Hematopoietic multipotent progenitor cell treated with erythropoietin and hydrocortisone succinate and interleukin-3 and kit ligand, for 8 days (in vitro differentiated cells): Measurements from ENCODE around the gene TMEM248.
"Not testable (repeated sequence)": the region's sequence is repeated elsewhere in the genome, so short reads cannot be mapped to it uniquely, and the experiment has no call there.

Source experiments
- DNase-seq: peaks from one replicate; pipeline ENCODE4 v3.0.0-alpha.2; 2015

TMEM248 gene

DNA sequence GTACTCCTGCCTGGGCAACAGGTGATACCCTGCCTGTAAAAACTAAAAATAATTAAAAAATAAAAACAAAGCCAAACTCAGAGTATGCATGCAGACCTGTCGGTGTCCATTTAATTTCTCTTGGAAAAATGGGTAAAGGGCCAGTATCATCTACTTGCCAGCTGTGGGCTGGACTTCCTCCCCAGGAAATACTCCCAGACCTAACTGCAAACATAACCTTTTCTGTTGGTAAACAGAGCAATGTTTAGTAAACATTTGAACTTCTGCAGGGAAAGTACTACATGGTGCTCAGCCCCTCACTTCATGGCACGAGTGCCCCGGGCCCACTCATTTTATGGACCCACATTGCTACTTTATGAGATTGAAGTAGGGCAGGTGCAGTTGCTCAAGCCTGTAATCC lies 10.2 kb upstream of the TMEM248 start:
- no peak for DNase-seq

GRCh38 chr7:66911191-66911590 lies 9.8 kb upstream of the TMEM248 start:
- not testable (repeated sequence) for DNase-seq

- no peak for DNase-seq
Observed at GRCh38 chr7:66912195-66912594, 8.8 kb upstream of the TMEM248 start.

GRCh38 chr7:66913118-66914037 lies 7.6 kb upstream of the TMEM248 start:
- no peak for DNase-seq

DNA sequence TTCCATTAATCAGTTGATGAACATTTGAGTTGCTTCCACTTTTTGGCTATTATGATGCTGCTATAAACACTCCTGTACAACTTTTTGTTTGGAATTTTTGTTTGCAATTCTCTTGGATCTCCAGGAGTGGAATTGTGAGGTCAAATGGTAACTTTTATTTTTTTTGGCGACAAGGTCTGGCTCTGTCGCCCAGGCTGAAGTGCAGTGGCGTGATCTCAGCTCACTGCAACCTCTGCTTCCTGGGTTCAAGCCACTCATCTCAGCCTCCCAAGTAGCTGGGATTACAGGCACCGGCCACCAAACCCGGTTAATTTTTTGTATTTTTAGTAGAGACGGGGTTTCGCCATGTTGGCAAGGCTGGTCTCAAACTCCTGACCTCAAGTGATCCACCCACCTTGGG lies 3.1 kb upstream of the TMEM248 start:
- DNase-seq, result not testable (repeated sequence)

- DNase-seq, result peak; percentile 93
Observed at GRCh38 chr7:66919304-66919703, 1.7 kb upstream of the TMEM248 start.

GRCh38 chr7:66919704-66920103 lies 1.3 kb upstream of the TMEM248 start:
- DNase-seq, result no peak

DNA sequence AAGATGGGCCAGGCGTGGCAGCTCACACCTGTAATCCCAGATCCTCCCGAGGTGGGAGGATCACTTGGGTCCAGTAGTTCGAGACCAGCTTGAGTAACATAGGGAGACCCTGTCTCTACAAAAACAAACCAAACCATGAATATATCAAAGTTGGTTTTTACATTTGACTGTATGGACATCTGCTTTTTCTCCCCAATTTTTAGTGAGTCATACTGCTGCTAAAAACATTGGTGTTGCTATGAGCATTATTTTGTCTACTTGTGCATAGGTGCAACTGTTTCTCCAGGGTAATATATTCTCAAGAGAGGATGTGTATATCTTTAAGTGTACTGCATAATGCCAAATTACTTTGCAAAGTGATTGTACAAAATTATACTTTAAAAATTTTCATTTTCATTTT lies 769 bp upstream of the TMEM248 start:
- DNase-seq, result peak; percentile 34

- peak; percentile 41 for DNase-seq
Observed at GRCh38 chr7:66921396-66921917, 432 bp downstream of the TMEM248 start.

GRCh38 chr7:66921918-66922486 lies 977 bp downstream of the TMEM248 start:
- peak; percentile 40 for DNase-seq

DNA sequence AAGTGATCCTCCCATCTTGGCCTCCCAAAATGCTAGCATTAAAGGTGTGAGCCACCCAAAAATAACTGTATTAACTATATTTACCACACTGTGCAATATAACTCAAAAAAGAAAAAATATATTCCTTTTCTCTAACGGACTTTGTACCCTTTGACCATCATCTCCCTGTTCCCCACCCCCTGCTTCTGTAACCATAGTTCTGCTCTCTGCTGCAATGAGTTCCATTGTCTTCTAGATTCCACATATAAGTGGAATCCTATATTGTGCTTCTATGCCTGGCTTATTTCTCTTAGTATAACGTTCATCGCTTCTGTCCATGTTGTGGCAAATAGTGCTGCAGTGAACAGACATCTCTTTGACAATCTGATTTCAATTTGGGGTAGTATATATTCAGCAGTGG lies 4.2 kb downstream of the TMEM248 start:
- no peak for DNase-seq

- DNase-seq, result no peak
Observed at GRCh38 chr7:66927348-66927948, 6.4 kb downstream of the TMEM248 start.

DNA sequence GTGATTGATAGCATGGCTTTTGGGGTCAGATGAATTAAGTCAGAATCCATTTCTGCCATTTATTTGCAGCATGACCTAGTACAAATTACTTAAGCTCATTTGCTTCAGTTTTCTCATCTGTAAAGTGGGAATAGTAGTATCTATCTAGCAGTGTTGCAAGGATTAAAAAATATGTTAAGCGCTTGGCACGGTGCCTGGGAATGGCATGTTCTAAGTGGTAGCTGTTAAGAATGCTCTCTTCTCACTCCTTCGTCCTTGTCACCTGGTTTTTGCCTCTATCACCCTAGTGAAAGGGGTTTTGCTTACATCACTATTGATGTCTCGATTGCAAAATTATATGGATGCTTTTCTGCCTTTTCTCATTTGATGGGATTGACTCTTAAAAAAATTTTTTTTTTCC lies 7.4 kb downstream of the TMEM248 start:
- DNase-seq, result peak; percentile 22

DNA sequence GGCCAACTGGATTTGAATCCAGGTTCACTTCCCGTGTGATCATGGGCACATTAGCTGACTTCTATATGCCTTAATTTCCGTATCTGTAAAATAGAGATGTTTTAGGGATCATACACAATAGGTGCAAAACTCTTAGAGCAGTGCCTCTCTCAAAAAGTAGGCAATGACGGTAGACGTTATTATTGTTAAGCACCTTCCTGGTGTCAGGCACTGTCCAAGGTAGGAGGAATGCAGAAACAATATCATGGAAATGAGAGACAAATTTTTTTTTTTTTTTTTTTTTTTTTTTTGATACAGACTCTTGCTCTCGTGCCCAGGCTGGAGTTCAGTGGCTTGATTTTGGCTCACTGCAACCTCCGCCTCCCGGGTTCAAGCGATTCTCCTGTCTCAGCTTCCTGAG lies 8.1 kb downstream of the TMEM248 start:
- DNase-seq, result no peak

DNA sequence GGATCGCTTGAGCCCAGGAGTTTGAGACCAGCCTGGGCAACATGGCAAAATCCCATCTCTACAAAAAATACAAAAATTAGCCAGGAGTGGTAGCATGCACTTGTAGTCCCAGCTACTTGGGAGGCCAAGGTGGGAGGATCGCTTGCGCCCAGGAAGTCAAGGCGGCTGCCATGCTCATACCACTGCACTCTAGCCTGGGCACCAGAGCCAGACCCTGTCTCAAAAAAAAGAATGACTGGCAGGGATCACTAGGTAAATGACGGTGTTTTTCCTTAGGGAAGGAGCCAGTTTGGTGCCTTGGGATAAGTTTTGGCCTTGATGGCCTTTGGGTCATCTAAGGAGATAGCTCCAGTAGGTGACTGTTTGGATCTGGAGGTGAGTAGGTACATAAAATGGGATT lies 8.9 kb downstream of the TMEM248 start:
- no peak for DNase-seq

GRCh38 chr7:66930341-66930740 lies 9.3 kb downstream of the TMEM248 start:
- DNase-seq, result peak; percentile 73

DNA sequence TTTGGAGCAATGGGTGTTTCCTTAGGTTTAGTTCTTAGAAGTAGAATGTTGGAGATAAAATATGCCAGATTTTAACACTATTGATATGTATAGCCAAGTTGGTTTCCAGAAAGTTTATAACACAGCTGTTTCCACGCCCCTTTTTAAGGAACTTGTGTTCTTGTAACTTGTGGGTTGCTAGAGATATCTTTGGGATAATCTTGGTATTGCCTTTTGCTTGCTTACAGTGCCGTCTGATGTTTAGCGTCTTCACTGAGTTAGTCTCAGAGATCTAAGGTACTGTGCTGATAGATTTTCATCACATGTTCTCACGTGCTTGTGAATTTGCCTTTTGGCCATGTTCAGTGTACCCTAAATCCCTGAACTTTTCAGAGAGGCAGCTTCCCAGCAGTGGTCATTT lies 12.4 kb downstream of the TMEM248 start:
- peak; percentile 12 for DNase-seq

DNA sequence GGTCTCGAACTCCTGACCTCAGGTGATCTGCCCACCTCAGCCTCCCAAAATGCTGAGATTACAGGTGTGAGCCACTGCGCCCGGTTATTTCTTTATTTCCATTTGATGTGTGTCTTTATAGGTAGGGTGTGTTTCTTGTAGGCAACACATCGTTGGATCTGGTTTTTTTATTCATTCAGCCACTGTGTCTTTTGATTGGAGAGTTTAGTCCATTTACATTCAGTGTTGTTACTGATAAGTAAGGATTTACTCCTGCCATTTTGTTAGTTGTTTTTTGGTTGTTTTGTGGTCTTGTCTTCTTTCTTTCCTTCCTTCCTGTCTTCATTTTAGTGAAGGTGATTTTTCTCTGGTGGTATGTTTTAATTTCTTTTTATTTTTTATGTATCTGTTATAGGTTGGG lies 16.9 kb downstream of the TMEM248 start:
- DNase-seq, result no peak

DNA sequence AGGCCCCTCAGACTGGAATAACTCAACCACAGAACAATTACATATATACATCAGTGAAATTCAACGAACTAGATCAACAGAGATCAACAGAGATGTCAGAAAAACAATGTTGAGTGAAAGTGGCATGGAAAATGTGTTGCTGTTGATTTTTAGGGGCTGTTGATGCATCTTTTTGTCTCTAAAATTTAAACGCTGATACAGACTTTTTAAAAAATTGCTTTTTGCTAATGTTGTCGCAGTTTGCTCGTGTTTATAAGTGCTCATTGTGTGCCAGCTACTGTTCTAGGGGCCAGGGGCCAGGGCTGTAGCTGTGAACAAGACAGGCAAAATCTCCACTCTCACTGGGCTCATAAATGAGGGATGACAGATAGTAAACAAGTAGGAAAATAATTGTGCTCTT lies 18.3 kb downstream of the TMEM248 start:
- DNase-seq, result no peak

DNA sequence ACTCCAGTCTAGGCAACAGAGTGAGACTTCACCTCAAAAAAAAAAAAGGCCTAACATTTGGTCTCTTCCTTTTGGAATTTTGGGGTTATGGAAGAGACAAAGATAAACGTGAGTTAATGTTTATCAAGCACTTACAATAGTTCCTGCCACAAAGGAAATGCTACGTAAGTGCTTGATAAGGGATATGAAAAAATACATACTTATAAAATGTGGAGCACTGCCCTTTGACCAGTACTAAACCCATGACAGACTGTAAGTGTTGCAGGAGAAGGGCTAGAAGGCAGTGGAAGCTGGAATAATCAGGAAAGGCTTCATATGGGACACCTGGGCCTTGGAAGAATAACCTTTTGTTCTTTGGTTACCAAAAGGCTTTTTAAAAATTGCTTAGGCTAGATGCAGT lies 25.5 kb downstream of the TMEM248 start:
- no peak for DNase-seq

DNA sequence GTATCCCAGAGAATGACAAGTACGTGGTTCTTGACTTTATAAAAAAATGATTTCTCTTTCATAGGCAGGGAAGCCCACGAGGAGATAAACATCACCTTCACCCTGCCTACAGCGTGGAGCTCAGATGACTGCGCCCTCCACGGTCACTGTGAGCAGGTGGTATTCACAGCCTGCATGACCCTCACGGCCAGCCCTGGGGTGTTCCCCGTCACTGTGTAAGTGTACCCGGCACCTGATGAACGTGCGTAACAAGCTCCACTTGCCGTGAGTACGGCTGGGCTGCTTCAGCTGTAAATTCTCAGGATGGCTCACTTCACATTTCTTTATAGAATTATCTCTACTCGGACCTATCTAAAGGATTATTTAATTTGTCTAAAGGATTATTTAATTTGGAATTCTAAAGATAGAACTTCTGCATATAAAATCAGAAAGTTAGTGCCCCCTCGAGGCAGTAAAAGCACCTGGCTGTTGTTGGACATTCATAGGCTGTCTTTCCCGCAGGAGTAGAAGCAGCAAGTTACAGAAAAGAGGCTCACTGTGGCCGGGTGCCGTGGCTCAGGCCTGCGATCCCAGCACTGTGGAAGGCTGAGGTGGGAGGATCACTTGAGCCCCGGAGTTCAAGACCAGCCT lies 27.6 kb downstream of the TMEM248 start:
- no peak for DNase-seq

- no peak for DNase-seq
Observed at GRCh38 chr7:66950311-66950710, 29.3 kb downstream of the TMEM248 start.

DNA sequence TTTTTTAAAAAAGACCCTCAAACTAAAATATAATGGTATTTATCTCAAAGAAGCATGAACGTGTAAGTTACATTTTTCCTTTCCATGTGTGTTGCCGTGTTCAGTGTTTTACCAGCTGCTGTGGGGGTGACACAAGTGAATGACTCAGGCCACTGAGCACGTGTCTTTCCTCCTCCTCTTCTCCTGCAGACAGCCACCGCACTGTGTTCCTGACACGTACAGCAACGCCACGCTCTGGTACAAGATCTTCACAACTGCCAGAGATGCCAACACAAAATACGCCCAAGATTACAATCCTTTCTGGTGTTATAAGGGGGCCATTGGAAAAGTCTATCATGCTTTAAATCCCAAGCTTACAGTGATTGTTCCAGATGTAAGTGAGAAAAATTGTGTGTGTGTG lies 29.7 kb downstream of the TMEM248 start:
- DNase-seq, result no peak
